Measurements from ENCODE around the gene SMCHD1. TPM values are rescaled to one million over a fixed set of nuclear protein-coding genes. Genes with fewer than 3 reads are reported as not detected.

Gene SMCHD1
- total and polyA plus RNA-seq, 10 of the 15 experiments (the other 5 are each of a cell fraction or from before 2014, with no cell fraction given), result 6.0 to 110 (median 48.0) TPM

DNA sequence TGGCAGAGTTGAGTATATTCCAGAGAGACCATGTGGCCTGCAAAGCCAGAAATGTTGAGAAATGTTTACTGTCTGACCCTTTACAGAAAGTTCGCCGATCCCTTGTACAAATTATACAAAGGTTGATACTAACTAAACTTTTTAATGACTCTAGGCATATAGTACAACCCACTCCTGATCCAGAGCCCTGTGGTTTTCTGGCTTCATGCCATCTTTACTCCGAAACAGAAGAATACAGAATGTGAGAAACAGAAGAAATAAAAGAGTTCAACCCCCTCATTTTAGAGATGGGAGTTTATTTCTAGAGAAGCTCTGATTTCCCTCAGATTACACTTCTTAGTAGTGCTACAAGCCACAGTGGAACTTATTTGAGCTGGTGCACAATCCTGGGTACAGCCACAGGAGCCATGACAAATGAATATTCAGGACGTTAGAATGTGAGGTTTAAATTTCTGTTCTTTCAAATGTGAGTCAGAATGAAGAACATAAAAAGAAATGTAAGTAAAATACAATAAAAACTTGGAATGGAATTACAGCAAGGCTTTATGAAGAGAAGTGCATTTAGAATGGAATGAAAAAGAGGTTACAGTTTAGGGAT, 38.0 kb upstream of the SMCHD1 start:
- no peak overlapping the region for H3K4me2 ChIP-seq (ENCODE audit: control insufficient read depth, insufficient read depth)
- H3K4me1 ChIP-seq (ENCODE audit: control insufficient read depth, insufficient read depth, low read length), result no peaks in the 10 kb centered on the region
- ChIA-PET POLR2A (interaction anchor here (0.6 kb wide), 1 partner anchor 34 kb away, joined by 3 read pairs; no protein-coding TSS in a partner anchor), RAD21 (ENCODE audit: unreplicated experiment) (no interaction called here), CTCF (no interaction called here), SMC1A (ENCODE audit: uncharacterized antibody, unreplicated experiment) (no interaction called here)
- no peaks in the 10 kb centered on the region for H3K9me3 ChIP-seq (replicated peaks; ENCODE audit: control insufficient read depth, insufficient read depth, low read length)
- H3K9ac ChIP-seq (ENCODE audit: control insufficient read depth, insufficient read depth, low read length), result no peak overlapping the region
- H3K36me3 ChIP-seq (ENCODE audit: control insufficient read depth in 2 of 2, insufficient read depth in 2 of 2, low read length in 1 of 2), result peaks cover 3 to 18% of the 10 kb centered on the region in 2 experiments; a peak in 3 of 4 replicates
- in situ Hi-C loops (cut with MboI), result no loop called here
- no peak for FAIRE-seq
- ATAC-seq, result no peak
- H3K4me3 ChIP-seq, result no peak overlapping the region
- no peak overlapping the region for H3K27ac ChIP-seq (ENCODE audit: control insufficient read depth, insufficient read depth)
- H3K79me2 ChIP-seq (ENCODE audit: control insufficient read depth, insufficient read depth, low read length), result no peaks in the 10 kb centered on the region
- H3K27me3 ChIP-seq (replicated peaks in 1 of 2; ENCODE audit: control insufficient read depth in 2 of 2, insufficient read depth in 2 of 2, low read length in 1 of 2), result no peaks in the 10 kb centered on the region
- 87% methylated on average over 4 of the region's 4 CpGs for WGBS (ENCODE audit: insufficient coverage, insufficient replicate concordance, low lambda C conversion rate, missing lambda C conversion rate)
- TF ChIP-seq, protein P1, sequence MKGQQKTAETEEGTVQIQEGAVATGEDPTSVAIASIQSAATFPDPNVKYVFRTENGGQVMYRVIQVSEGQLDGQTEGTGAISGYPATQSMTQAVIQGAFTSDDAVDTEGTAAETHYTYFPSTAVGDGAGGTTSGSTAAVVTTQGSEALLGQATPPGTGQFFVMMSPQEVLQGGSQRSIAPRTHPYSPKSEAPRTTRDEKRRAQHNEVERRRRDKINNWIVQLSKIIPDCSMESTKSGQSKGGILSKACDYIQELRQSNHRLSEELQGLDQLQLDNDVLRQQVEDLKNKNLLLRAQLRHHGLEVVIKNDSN (IDR thresholded peaks at IDR 0.05; ENCODE audit: borderline replicate concordance, extremely low read length, insufficient read depth, low read depth, low read length), result no peak
- TF ChIP-seq YY1 (IDR thresholded peaks at IDR 0.05; ENCODE audit: low read depth, low read length) (no peak), GABPA (IDR thresholded peaks at IDR 0.05; ENCODE audit: low read depth) (no peak), RFX5 (IDR thresholded peaks at IDR 0.05; ENCODE audit: low read depth, low read length) (no peak), NR2C2 (IDR thresholded peaks at IDR 0.05; ENCODE audit: borderline replicate concordance, control insufficient read depth, insufficient read length, low read depth) (no peak)
- no peak for DNase-seq (ENCODE audit: low read depth, low spot score)
- H4K20me1 ChIP-seq (ENCODE audit: control insufficient read depth, insufficient read depth), result no peaks in the 10 kb centered on the region
- intact Hi-C loops (cut with micrococcal nuclease; ENCODE audit: unreplicated experiment), result no loop called here
- no TSS peak for BruUV-seq (replicated peaks)
- H2AFZ ChIP-seq (ENCODE audit: control insufficient read depth, low read depth, low read length), result no peak overlapping the region

DNA sequence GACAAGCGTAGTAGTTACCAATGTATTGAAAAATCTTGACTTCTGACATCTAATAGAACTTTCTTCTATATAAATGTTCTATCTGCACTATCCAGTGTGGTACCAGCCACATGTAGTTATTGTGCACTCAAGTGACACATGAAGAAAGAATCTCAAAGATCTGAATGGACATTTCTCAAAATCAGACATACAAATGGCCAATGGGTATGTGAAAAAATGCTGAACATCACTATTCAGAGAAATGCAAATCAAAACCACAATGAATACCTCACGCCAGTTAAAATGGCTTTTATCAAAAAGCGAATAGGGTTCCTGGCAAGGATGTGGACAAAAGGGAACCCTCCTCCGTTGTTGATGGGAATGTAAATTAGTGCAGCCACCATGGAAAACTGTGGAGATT, 37.5 kb upstream of the SMCHD1 start:
- POLR2A ChIA-PET, result no interaction called here
- SMC1A ChIA-PET (ENCODE audit: uncharacterized antibody, unreplicated experiment), result no interaction called here
- H3K27me3 ChIP-seq (replicated peaks in 1 of 2; ENCODE audit: control insufficient read depth in 2 of 2, insufficient read depth in 2 of 2, low read length in 1 of 2), result no peaks in the 10 kb centered on the region
- FAIRE-seq (peak; percentile 23), ATAC-seq (no peak), DNase-seq (ENCODE audit: low read depth, low spot score) (no peak)
- 84% methylated on average over 4 of the region's 4 CpGs for WGBS (ENCODE audit: insufficient coverage, insufficient replicate concordance, low lambda C conversion rate, missing lambda C conversion rate)
- RAD21 ChIA-PET (ENCODE audit: unreplicated experiment), result no interaction called here
- H4K20me1 ChIP-seq (ENCODE audit: control insufficient read depth, insufficient read depth), result no peaks in the 10 kb centered on the region
- H3K4me3 ChIP-seq, result no peak overlapping the region
- in situ Hi-C loops (cut with MboI) (no loop called here), intact Hi-C loops (cut with micrococcal nuclease; ENCODE audit: unreplicated experiment) (no loop called here)
- no peak overlapping the region for H3K27ac ChIP-seq (ENCODE audit: control insufficient read depth, insufficient read depth)
- H3K79me2 ChIP-seq (ENCODE audit: control insufficient read depth, insufficient read depth, low read length), result no peaks in the 10 kb centered on the region
- no peak overlapping the region for H3K9ac ChIP-seq (ENCODE audit: control insufficient read depth, insufficient read depth, low read length)
- H3K4me2 ChIP-seq (ENCODE audit: control insufficient read depth, insufficient read depth), result no peak overlapping the region
- H2AFZ ChIP-seq (ENCODE audit: control insufficient read depth, low read depth, low read length), result no peak overlapping the region
- peaks cover 3 to 17% of the 10 kb centered on the region in 2 experiments; a peak in 3 of 4 replicates for H3K36me3 ChIP-seq (ENCODE audit: control insufficient read depth in 2 of 2, insufficient read depth in 2 of 2, low read length in 1 of 2)
- H3K4me1 ChIP-seq (ENCODE audit: control insufficient read depth, insufficient read depth, low read length), result no peaks in the 10 kb centered on the region
- BruUV-seq (replicated peaks), result no TSS peak
- CTCF ChIA-PET, result no interaction called here
- no peaks in the 10 kb centered on the region for H3K9me3 ChIP-seq (replicated peaks; ENCODE audit: control insufficient read depth, insufficient read depth, low read length)
- TF ChIP-seq NR2C1 (IDR thresholded peaks at IDR 0.05) (no peak), RUNX3 (IDR thresholded peaks at IDR 0.05; ENCODE audit: low read length) (0 out of 2 replicates have a peak, but pooled peaks have one; percentile 5)
- TF ChIP-seq, protein P2, sequence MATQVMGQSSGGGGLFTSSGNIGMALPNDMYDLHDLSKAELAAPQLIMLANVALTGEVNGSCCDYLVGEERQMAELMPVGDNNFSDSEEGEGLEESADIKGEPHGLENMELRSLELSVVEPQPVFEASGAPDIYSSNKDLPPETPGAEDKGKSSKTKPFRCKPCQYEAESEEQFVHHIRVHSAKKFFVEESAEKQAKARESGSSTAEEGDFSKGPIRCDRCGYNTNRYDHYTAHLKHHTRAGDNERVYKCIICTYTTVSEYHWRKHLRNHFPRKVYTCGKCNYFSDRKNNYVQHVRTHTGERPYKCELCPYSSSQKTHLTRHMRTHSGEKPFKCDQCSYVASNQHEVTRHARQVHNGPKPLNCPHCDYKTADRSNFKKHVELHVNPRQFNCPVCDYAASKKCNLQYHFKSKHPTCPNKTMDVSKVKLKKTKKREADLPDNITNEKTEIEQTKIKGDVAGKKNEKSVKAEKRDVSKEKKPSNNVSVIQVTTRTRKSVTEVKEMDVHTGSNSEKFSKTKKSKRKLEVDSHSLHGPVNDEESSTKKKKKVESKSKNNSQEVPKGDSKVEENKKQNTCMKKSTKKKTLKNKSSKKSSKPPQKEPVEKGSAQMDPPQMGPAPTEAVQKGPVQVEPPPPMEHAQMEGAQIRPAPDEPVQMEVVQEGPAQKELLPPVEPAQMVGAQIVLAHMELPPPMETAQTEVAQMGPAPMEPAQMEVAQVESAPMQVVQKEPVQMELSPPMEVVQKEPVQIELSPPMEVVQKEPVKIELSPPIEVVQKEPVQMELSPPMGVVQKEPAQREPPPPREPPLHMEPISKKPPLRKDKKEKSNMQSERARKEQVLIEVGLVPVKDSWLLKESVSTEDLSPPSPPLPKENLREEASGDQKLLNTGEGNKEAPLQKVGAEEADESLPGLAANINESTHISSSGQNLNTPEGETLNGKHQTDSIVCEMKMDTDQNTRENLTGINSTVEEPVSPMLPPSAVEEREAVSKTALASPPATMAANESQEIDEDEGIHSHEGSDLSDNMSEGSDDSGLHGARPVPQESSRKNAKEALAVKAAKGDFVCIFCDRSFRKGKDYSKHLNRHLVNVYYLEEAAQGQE (IDR thresholded peaks at IDR 0.05; ENCODE audit: low read depth, low read length), result no peak
- TF ChIP-seq, protein P3, sequence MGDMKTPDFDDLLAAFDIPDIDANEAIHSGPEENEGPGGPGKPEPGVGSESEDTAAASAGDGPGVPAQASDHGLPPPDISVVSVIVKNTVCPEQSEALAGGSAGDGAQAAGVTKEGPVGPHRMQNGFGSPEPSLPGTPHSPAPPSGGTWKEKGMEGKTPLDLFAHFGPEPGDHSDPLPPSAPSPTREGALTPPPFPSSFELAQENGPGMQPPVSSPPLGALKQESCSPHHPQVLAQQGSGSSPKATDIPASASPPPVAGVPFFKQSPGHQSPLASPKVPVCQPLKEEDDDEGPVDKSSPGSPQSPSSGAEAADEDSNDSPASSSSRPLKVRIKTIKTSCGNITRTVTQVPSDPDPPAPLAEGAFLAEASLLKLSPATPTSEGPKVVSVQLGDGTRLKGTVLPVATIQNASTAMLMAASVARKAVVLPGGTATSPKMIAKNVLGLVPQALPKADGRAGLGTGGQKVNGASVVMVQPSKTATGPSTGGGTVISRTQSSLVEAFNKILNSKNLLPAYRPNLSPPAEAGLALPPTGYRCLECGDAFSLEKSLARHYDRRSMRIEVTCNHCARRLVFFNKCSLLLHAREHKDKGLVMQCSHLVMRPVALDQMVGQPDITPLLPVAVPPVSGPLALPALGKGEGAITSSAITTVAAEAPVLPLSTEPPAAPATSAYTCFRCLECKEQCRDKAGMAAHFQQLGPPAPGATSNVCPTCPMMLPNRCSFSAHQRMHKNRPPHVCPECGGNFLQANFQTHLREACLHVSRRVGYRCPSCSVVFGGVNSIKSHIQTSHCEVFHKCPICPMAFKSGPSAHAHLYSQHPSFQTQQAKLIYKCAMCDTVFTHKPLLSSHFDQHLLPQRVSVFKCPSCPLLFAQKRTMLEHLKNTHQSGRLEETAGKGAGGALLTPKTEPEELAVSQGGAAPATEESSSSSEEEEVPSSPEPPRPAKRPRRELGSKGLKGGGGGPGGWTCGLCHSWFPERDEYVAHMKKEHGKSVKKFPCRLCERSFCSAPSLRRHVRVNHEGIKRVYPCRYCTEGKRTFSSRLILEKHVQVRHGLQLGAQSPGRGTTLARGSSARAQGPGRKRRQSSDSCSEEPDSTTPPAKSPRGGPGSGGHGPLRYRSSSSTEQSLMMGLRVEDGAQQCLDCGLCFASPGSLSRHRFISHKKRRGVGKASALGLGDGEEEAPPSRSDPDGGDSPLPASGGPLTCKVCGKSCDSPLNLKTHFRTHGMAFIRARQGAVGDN (IDR thresholded peaks at IDR 0.05), result no peak
